OCI-LY7 (cell line): Measurements from ENCODE around the gene SRRT.

ENCODE experiments used
- EZH2phosphoT487 ChIP-seq: fragments of 200-600 bp; sonication (generic); IDR thresholded peaks from 2 replicates; pipeline ENCODE4 v1.6.1; 2018; ENCODE audit warnings: low read depth, borderline replicate concordance, mild to moderate bottlenecking, mixed run types, antibody characterized with exemption, low read length, moderate library complexity, mixed read lengths
- TF ChIP-seq, protein P1 (sequence below): fragments of 200-600 bp; sonication (generic); conservative IDR thresholded peaks from 2 replicates; pipeline ENCODE4 v1.5.1; 2014; ENCODE audit warnings: mild to moderate bottlenecking, antibody characterized with exemption, low read length, moderate library complexity, mixed read lengths

- TF ChIP-seq, protein P1, sequence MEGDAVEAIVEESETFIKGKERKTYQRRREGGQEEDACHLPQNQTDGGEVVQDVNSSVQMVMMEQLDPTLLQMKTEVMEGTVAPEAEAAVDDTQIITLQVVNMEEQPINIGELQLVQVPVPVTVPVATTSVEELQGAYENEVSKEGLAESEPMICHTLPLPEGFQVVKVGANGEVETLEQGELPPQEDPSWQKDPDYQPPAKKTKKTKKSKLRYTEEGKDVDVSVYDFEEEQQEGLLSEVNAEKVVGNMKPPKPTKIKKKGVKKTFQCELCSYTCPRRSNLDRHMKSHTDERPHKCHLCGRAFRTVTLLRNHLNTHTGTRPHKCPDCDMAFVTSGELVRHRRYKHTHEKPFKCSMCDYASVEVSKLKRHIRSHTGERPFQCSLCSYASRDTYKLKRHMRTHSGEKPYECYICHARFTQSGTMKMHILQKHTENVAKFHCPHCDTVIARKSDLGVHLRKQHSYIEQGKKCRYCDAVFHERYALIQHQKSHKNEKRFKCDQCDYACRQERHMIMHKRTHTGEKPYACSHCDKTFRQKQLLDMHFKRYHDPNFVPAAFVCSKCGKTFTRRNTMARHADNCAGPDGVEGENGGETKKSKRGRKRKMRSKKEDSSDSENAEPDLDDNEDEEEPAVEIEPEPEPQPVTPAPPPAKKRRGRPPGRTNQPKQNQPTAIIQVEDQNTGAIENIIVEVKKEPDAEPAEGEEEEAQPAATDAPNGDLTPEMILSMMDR: no peak
- TF ChIP-seq EZH2phosphoT487: no peak
Measured at GRCh38 chr7:100835903-100836811, 38.7 kb upstream of the SRRT start.
